Trophoblast cell (in vitro differentiated cells and primary cell): ENCODE results near the gene EIF2B5.

ENCODE experiments used
- DNase-seq, 2 donors: peaks; one replicate each; pipeline ENCODE4 v3.0.0-alpha.2; 2016
- H2AFZ ChIP-seq: 2 replicates; pipeline ENCODE4 v1.6.1; 2013; ENCODE audit warnings: low read length, moderate library complexity, mild to moderate bottlenecking; ENCODE audit not compliant: insufficient read depth, poor library complexity
- H2AK5ac ChIP-seq: 2 replicates; pipeline ENCODE4 v1.6.1; 2013; ENCODE audit warnings: mild to moderate bottlenecking, low read length
- H2BK120ac ChIP-seq: 2 replicates; pipeline ENCODE4 v1.6.1; 2013; ENCODE audit warnings: low read length, mild to moderate bottlenecking, moderate library complexity; ENCODE audit not compliant: insufficient read depth, poor library complexity
- H2BK12ac ChIP-seq: 2 replicates; pipeline ENCODE4 v1.6.1; 2013; ENCODE audit warnings: mild to moderate bottlenecking, low read length, moderate library complexity
- H2BK5ac ChIP-seq: 2 replicates; pipeline ENCODE4 v1.6.1; 2013; ENCODE audit warnings: low read length, low read depth, moderate library complexity, mild to moderate bottlenecking; ENCODE audit not compliant: poor library complexity
- H3K14ac ChIP-seq: 2 replicates; pipeline ENCODE4 v1.6.1; 2013; ENCODE audit warnings: mild to moderate bottlenecking, low read length
- H3K18ac ChIP-seq: 2 replicates; pipeline ENCODE4 v1.6.1; 2013; ENCODE audit warnings: mild to moderate bottlenecking, low read length
- H3K23ac ChIP-seq: 2 replicates; pipeline ENCODE4 v1.6.1; 2013; ENCODE audit warnings: low read length
- H3K27ac ChIP-seq: 2 replicates; pipeline ENCODE4 v1.5.1; 2013; ENCODE audit warnings: low read depth, mild to moderate bottlenecking, inconsistent platforms, low read length, moderate library complexity
- H3K27me3 ChIP-seq: 2 replicates; pipeline ENCODE4 v1.6.1; 2013; ENCODE audit warnings: inconsistent platforms, mild to moderate bottlenecking, low read length, moderate library complexity; ENCODE audit not compliant: insufficient read depth
- H3K36me3 ChIP-seq, 2 experiments: 1 replicate in 1 of 2; 2 replicates in 1 of 2; pipeline ENCODE4 v1.6.1; 2013; ENCODE audit warnings: low read length in 2 of 2, mild to moderate bottlenecking in 2 of 2, moderate library complexity in 1 of 2; ENCODE audit not compliant: insufficient read depth in 2 of 2, control insufficient read depth in 1 of 2
- H3K4ac ChIP-seq: 2 replicates; pipeline ENCODE4 v1.6.1; 2013; ENCODE audit warnings: low read depth, mild to moderate bottlenecking, low read length, moderate library complexity
- H3K4me1 ChIP-seq, 2 experiments: 1 replicate in 1 of 2; 2 replicates in 1 of 2; pipeline ENCODE4 v1.6.1; 2013; ENCODE audit warnings: low read length in 2 of 2, mild to moderate bottlenecking in 2 of 2, moderate library complexity in 1 of 2; ENCODE audit not compliant: insufficient read depth in 2 of 2, control insufficient read depth in 1 of 2
- H3K4me2 ChIP-seq: 2 replicates; pipeline ENCODE4 v1.6.1; 2013; ENCODE audit warnings: inconsistent platforms, mild to moderate bottlenecking, low read length, moderate library complexity
- H3K4me3 ChIP-seq: 2 replicates; pipeline ENCODE4 v1.5.1; 2013; ENCODE audit warnings: mild to moderate bottlenecking, low read depth, low read length, inconsistent platforms
- H3K79me1 ChIP-seq: one replicate; pipeline ENCODE4 v1.6.1; 2013; ENCODE audit warnings: low read length
- H3K79me2 ChIP-seq: 2 replicates; pipeline ENCODE4 v1.6.1; 2013; ENCODE audit warnings: low read length, mild to moderate bottlenecking; ENCODE audit not compliant: control insufficient read depth, insufficient read depth, poor library complexity
- H3K9ac ChIP-seq: 2 replicates; pipeline ENCODE4 v1.6.1; 2013; ENCODE audit warnings: mild to moderate bottlenecking, low read length
- H3K9me3 ChIP-seq: 2 replicates; pipeline ENCODE4 v1.6.1; 2013; ENCODE audit warnings: low read depth, mild to moderate bottlenecking, control low read depth, inconsistent platforms, low read length; ENCODE audit not compliant: insufficient read depth
- H4K12ac ChIP-seq: 2 replicates; pipeline ENCODE4 v1.6.1; 2013; ENCODE audit warnings: low read depth, mild to moderate bottlenecking, low read length, moderate library complexity
- H4K8ac ChIP-seq: 2 replicates; pipeline ENCODE4 v1.6.1; 2013; ENCODE audit warnings: low read depth, mild to moderate bottlenecking, low read length, moderate library complexity
- H4K91ac ChIP-seq: one replicate; pipeline ENCODE4 v1.6.1; 2013; ENCODE audit warnings: low read depth, mild to moderate bottlenecking, low read length, moderate library complexity
- WGBS: extraction: QIAGEN DNeasy Blood & Tissue Kit; methylation state at CpG from one replicate; pipeline ENCODE4 v1.1.7; 2013; ENCODE audit warnings: missing lambda C conversion rate; ENCODE audit not compliant: insufficient read length, insufficient coverage; ENCODE audit errors: extremely low coverage; 5-methylcytosine and 5-hydroxymethylcytosine counted together

The EIF2B5 gene

GRCh38 chr3:184164648-184165330, 29.6 kb downstream of the EIF2B5 start:
- H2AK5ac ChIP-seq, result no peak overlapping the region
- H3K27me3 ChIP-seq, result no peaks in the 10 kb centered on the region
- peaks cover 1% of the 10 kb centered on the region for H3K9me3 ChIP-seq
- no peak overlapping the region for H3K4me2 ChIP-seq
- peaks cover 7 to 14% of the 10 kb centered on the region in 2 experiments for H3K4me1 ChIP-seq
- no peak overlapping the region for H4K12ac ChIP-seq
- H2BK120ac ChIP-seq, result no peak overlapping the region
- H3K23ac ChIP-seq, result no peak overlapping the region
- H2BK12ac ChIP-seq, result no peak overlapping the region
- WGBS, result no CpG with 5 or more reads among the region's 16 CpGs
- H3K79me2 ChIP-seq, result peaks cover 9% of the 10 kb centered on the region
- DNase-seq, result no peak
- H2AFZ ChIP-seq, result no peak overlapping the region
- no peak overlapping the region for H3K27ac ChIP-seq
- no peak overlapping the region for H4K91ac ChIP-seq
- no peak overlapping the region for H3K14ac ChIP-seq
- no peak overlapping the region for H4K8ac ChIP-seq
- no peak overlapping the region for H2BK5ac ChIP-seq
- H3K36me3 ChIP-seq, result peaks cover 65% of the 10 kb centered on the region in 2 experiments
- H3K79me1 ChIP-seq, result peaks cover 5% of the 10 kb centered on the region
- no peak overlapping the region for H3K9ac ChIP-seq
- H3K4ac ChIP-seq, result no peak overlapping the region
- no peak overlapping the region for H3K4me3 ChIP-seq
- H3K18ac ChIP-seq, result peak overlapping the region; percentile 38

GRCh38 chr3:184165543-184165942, 30.4 kb downstream of the EIF2B5 start:
- DNase-seq, result no peak
- Histone ChIP-seq H3K9ac (no peak overlapping the region), H3K36me3 (peaks cover 71 to 73% of the 10 kb centered on the region in 2 experiments), H3K9me3 (peaks cover 1% of the 10 kb centered on the region), H3K18ac (no peak overlapping the region), H2BK12ac (no peak overlapping the region), H3K79me2 (peaks cover 7% of the 10 kb centered on the region), H3K4me3 (no peak overlapping the region), H3K14ac (no peak overlapping the region), H3K27me3 (no peaks in the 10 kb centered on the region), H4K12ac (no peak overlapping the region), H3K79me1 (peaks cover 4% of the 10 kb centered on the region), H4K8ac (no peak overlapping the region), H3K4ac (no peak overlapping the region), H3K27ac (no peak overlapping the region), H2BK120ac (no peak overlapping the region), H3K4me2 (no peak overlapping the region), H2AFZ (no peak overlapping the region), H3K23ac (no peak overlapping the region), H2AK5ac (no peak overlapping the region), H4K91ac (no peak overlapping the region), H3K4me1 (peaks cover 5 to 12% of the 10 kb centered on the region in 2 experiments), H2BK5ac (no peak overlapping the region)
- no CpG with 5 or more reads among the region's 3 CpGs for WGBS

DNA sequence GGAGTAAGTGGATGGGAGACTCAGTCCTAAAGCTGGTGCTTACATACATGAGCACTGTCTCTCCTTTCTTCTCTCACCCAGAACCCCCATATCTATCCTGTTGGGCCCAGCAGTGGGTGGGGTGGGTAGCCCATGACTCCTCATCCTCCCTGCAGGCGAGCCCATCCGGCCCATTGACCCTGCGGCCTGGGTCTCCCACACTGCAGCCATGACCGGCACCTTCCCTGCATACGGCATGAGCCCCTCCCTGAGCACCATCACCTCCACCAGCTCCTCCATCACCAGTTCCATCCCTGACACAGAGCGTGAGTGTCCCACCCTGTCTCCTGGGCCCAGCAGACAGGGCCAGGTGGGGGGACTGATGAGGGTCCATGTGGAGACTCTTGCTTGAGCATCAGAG, 31.5 kb downstream of the EIF2B5 start:
- peaks cover 8 to 14% of the 10 kb centered on the region in 2 experiments for H3K4me1 ChIP-seq
- H3K79me1 ChIP-seq, result no peaks in the 10 kb centered on the region
- H3K23ac ChIP-seq, result peak overlapping the region; percentile 24
- no peak for DNase-seq
- H2AFZ ChIP-seq, result no peak overlapping the region
- H3K79me2 ChIP-seq, result peaks cover 2% of the 10 kb centered on the region
- no peak overlapping the region for H4K91ac ChIP-seq
- no peaks in the 10 kb centered on the region for H3K27me3 ChIP-seq
- H3K4me3 ChIP-seq, result no peak overlapping the region
- no peak overlapping the region for H3K14ac ChIP-seq
- H3K9ac ChIP-seq, result no peak overlapping the region
- H2BK5ac ChIP-seq, result no peak overlapping the region
- H3K27ac ChIP-seq, result no peak overlapping the region
- no peak overlapping the region for H2AK5ac ChIP-seq
- H4K12ac ChIP-seq, result no peak overlapping the region
- WGBS, result no CpG with 5 or more reads among the region's 6 CpGs
- H2BK120ac ChIP-seq, result no peak overlapping the region
- peaks cover 3% of the 10 kb centered on the region for H3K9me3 ChIP-seq
- H3K4ac ChIP-seq, result no peak overlapping the region
- H3K4me2 ChIP-seq, result no peak overlapping the region
- H2BK12ac ChIP-seq, result no peak overlapping the region
- H4K8ac ChIP-seq, result no peak overlapping the region
- peaks cover 79 to 84% of the 10 kb centered on the region in 2 experiments for H3K36me3 ChIP-seq
- H3K18ac ChIP-seq, result no peak overlapping the region

DNA sequence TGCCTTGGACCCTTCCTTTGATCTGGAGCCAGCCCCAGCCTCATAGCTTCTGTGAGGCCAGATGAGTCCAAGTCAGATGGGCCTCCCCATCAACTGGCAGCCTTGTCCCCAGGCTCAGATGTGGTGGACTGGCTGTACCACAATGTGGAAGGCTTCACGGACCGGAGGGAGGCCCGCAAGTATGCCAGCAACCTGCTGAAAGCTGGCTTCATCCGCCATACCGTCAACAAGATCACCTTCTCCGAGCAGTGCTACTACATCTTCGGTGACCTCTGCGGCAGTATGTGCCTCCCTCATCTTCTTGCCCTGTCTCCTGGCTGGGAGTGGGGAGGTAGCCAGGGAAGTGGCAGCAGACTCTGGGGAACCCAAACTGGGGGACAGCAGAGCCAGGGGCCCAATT, 32.6 kb downstream of the EIF2B5 start:
- H2AK5ac ChIP-seq, result no peak overlapping the region
- no peak overlapping the region for H3K9ac ChIP-seq
- no peak for DNase-seq
- no peak overlapping the region for H3K4me2 ChIP-seq
- no peak overlapping the region for H3K23ac ChIP-seq
- no peak overlapping the region for H2BK12ac ChIP-seq
- H3K4me3 ChIP-seq, result no peak overlapping the region
- peaks cover 2% of the 10 kb centered on the region for H3K9me3 ChIP-seq
- H3K4me1 ChIP-seq, result peaks cover 10 to 16% of the 10 kb centered on the region in 2 experiments
- H3K4ac ChIP-seq, result no peak overlapping the region
- no peak overlapping the region for H2BK5ac ChIP-seq
- no peak overlapping the region for H4K12ac ChIP-seq
- peaks cover 2% of the 10 kb centered on the region for H3K79me2 ChIP-seq
- no peak overlapping the region for H2AFZ ChIP-seq
- no peaks in the 10 kb centered on the region for H3K27me3 ChIP-seq
- no peaks in the 10 kb centered on the region for H3K79me1 ChIP-seq
- peaks cover 83 to 93% of the 10 kb centered on the region in 2 experiments for H3K36me3 ChIP-seq
- H3K27ac ChIP-seq, result no peak overlapping the region
- H3K18ac ChIP-seq, result no peak overlapping the region
- H4K91ac ChIP-seq, result no peak overlapping the region
- WGBS, result no CpG with 5 or more reads among the region's 8 CpGs
- no peak overlapping the region for H2BK120ac ChIP-seq
- H3K14ac ChIP-seq, result no peak overlapping the region
- no peak overlapping the region for H4K8ac ChIP-seq
